ENCODE data around the gene TMEM92.
"Not testable (repeated sequence)": the region's sequence is repeated elsewhere in the genome, so short reads cannot be mapped to it uniquely, and the experiment has no call there.

The TMEM92 gene

GRCh38 chr17:50270435-50271362, 3.6 kb upstream of the TMEM92 start:
- H3K9me3 ChIP-seq (replicated peaks in 1 of 2; ENCODE audit: control insufficient read depth in 2 of 2, insufficient read depth in 1 of 2, low read depth in 1 of 2, low read length in 2 of 2), result no peaks in the 10 kb centered on the region
- no peak overlapping the region for H3K4me3 ChIP-seq (ENCODE audit: low read length in 2 of 2)
- no peaks in the 10 kb centered on the region for H3K79me1 ChIP-seq (ENCODE audit: low read depth, low read length)
- no peak overlapping the region for H4K91ac ChIP-seq (ENCODE audit: low read depth, low read length, poor library complexity)
- peak overlapping the region; percentile 95 for H3K18ac ChIP-seq (ENCODE audit: low read length)
- H2BK12ac ChIP-seq (ENCODE audit: low read length), result peak overlapping the region; percentile 67
- no peak overlapping the region for H2BK5ac ChIP-seq (ENCODE audit: low read length)
- H2AK5ac ChIP-seq (ENCODE audit: low read depth, low read length), result peak overlapping the region; percentile 87
- no CpG with 5 or more reads among the region's 21 CpGs for WGBS, 2 donors (ENCODE audit: extremely low coverage in 2 of 2, insufficient read length in 2 of 2, insufficient replicate concordance in 1 of 2)
- no peak for DNase-seq (ENCODE audit: low spot score)
- peak overlapping the region; percentile 89 for H4K8ac ChIP-seq (ENCODE audit: low read depth, low read length)
- no peak overlapping the region for H2BK15ac ChIP-seq (ENCODE audit: low read length)
- no peak overlapping the region for H3K4ac ChIP-seq (ENCODE audit: low read length)
- H3K4me1 ChIP-seq (ENCODE audit: control insufficient read depth in 2 of 2, insufficient read depth in 1 of 2, low read depth in 1 of 2, low read length in 2 of 2), result peaks cover 20 to 36% of the 10 kb centered on the region in 2 donors
- peak overlapping the region; percentile 41 for H2BK120ac ChIP-seq (ENCODE audit: low read depth, low read length)
- H2AFZ ChIP-seq (ENCODE audit: low read length), result peak overlapping the region; percentile 83
- peak overlapping the region; percentile 34 for H3K9ac ChIP-seq (ENCODE audit: low read depth, low read length, poor library complexity)
- H3K14ac ChIP-seq (ENCODE audit: low read length), result peak overlapping the region; percentile 11
- H3K27me3 ChIP-seq (ENCODE audit: control insufficient read depth in 3 of 3, insufficient read depth in 3 of 3, low read depth in 1 of 3, low read length in 3 of 3), result peaks cover 0 to 52% (median 18%) of the 10 kb centered on the region in 3 experiments
- H3K23ac ChIP-seq (ENCODE audit: low read depth, low read length, poor library complexity), result peak overlapping the region; percentile 32
- no peaks in the 10 kb centered on the region for H3K36me3 ChIP-seq (replicated peaks in 1 of 2; ENCODE audit: control insufficient read depth in 2 of 2, insufficient read depth in 2 of 2, low read length in 2 of 2)
- no peak overlapping the region for H3K4me2 ChIP-seq (ENCODE audit: insufficient read depth, low read length, poor library complexity, severe bottlenecking)
- H3K27ac ChIP-seq (replicated peaks; ENCODE audit: low read length), result no peak overlapping the region

- not testable (repeated sequence) for H3K79me1 ChIP-seq (ENCODE audit: low read depth, low read length); H2AK5ac ChIP-seq (ENCODE audit: low read depth, low read length); H2BK5ac ChIP-seq (ENCODE audit: low read length); H2AFZ ChIP-seq (ENCODE audit: low read length); H3K4me3 ChIP-seq (ENCODE audit: low read length in 2 of 2); H3K4ac ChIP-seq (ENCODE audit: low read length); H3K9ac ChIP-seq (ENCODE audit: low read depth, low read length, poor library complexity); DNase-seq (ENCODE audit: low spot score); H4K8ac ChIP-seq (ENCODE audit: low read depth, low read length); H3K9me3 ChIP-seq (replicated peaks in 1 of 2; ENCODE audit: control insufficient read depth in 2 of 2, insufficient read depth in 1 of 2, low read depth in 1 of 2, low read length in 2 of 2); H3K36me3 ChIP-seq (replicated peaks in 1 of 2; ENCODE audit: control insufficient read depth in 2 of 2, insufficient read depth in 2 of 2, low read length in 2 of 2); H3K23ac ChIP-seq (ENCODE audit: low read depth, low read length, poor library complexity); H2BK120ac ChIP-seq (ENCODE audit: low read depth, low read length); H3K18ac ChIP-seq (ENCODE audit: low read length); H3K4me2 ChIP-seq (ENCODE audit: insufficient read depth, low read length, poor library complexity, severe bottlenecking); H3K14ac ChIP-seq (ENCODE audit: low read length); H4K91ac ChIP-seq (ENCODE audit: low read depth, low read length, poor library complexity); H2BK12ac ChIP-seq (ENCODE audit: low read length); H2BK15ac ChIP-seq (ENCODE audit: low read length); H3K27ac ChIP-seq (replicated peaks; ENCODE audit: low read length)
- Histone ChIP-seq H3K27me3 (ENCODE audit: control insufficient read depth in 3 of 3, insufficient read depth in 3 of 3, low read depth in 1 of 3, low read length in 3 of 3) (peaks cover 0 to 56% (median 18%) of the 10 kb centered on the region in 3 experiments), H3K4me1 (ENCODE audit: control insufficient read depth in 2 of 2, insufficient read depth in 1 of 2, low read depth in 1 of 2, low read length in 2 of 2) (peaks cover 20 to 33% of the 10 kb centered on the region in 2 donors)
- WGBS, 2 donors (ENCODE audit: extremely low coverage in 2 of 2, insufficient read length in 2 of 2, insufficient replicate concordance in 1 of 2), result no CpG with 5 or more reads among the region's 4 CpGs
Observed at GRCh38 chr17:50271363-50271750, 2.9 kb upstream of the TMEM92 start.

GRCh38 chr17:50272246-50272645, 2.0 kb upstream of the TMEM92 start:
- H3K79me1 ChIP-seq (ENCODE audit: low read depth, low read length), result no peaks in the 10 kb centered on the region
- H2BK12ac ChIP-seq (ENCODE audit: low read length), result no peak overlapping the region
- no peak overlapping the region for H3K4me3 ChIP-seq (ENCODE audit: low read length in 2 of 2)
- no peak overlapping the region for H3K4me2 ChIP-seq (ENCODE audit: insufficient read depth, low read length, poor library complexity, severe bottlenecking)
- H3K9ac ChIP-seq (ENCODE audit: low read depth, low read length, poor library complexity), result no peak overlapping the region
- no peak overlapping the region for H3K14ac ChIP-seq (ENCODE audit: low read length)
- peaks cover 0 to 61% (median 18%) of the 10 kb centered on the region in 3 experiments for H3K27me3 ChIP-seq (ENCODE audit: control insufficient read depth in 3 of 3, insufficient read depth in 3 of 3, low read depth in 1 of 3, low read length in 3 of 3)
- H3K27ac ChIP-seq (replicated peaks; ENCODE audit: low read length), result no peak overlapping the region
- WGBS, 2 donors (ENCODE audit: extremely low coverage in 2 of 2, insufficient read length in 2 of 2, insufficient replicate concordance in 1 of 2), result no CpG with 5 or more reads among the region's 7 CpGs
- H2BK120ac ChIP-seq (ENCODE audit: low read depth, low read length), result no peak overlapping the region
- H3K9me3 ChIP-seq (replicated peaks in 1 of 2; ENCODE audit: control insufficient read depth in 2 of 2, insufficient read depth in 1 of 2, low read depth in 1 of 2, low read length in 2 of 2), result no peaks in the 10 kb centered on the region
- no peak overlapping the region for H4K91ac ChIP-seq (ENCODE audit: low read depth, low read length, poor library complexity)
- peak overlapping the region; percentile 15 for H3K18ac ChIP-seq (ENCODE audit: low read length)
- H2BK15ac ChIP-seq (ENCODE audit: low read length), result peak overlapping the region; percentile 32
- H3K4ac ChIP-seq (ENCODE audit: low read length), result peak overlapping the region; percentile 71
- H4K8ac ChIP-seq (ENCODE audit: low read depth, low read length), result no peak overlapping the region
- no peak overlapping the region for H2BK5ac ChIP-seq (ENCODE audit: low read length)
- peak overlapping the region; percentile 81 for H2AFZ ChIP-seq (ENCODE audit: low read length)
- H2AK5ac ChIP-seq (ENCODE audit: low read depth, low read length), result no peak overlapping the region
- H3K23ac ChIP-seq (ENCODE audit: low read depth, low read length, poor library complexity), result no peak overlapping the region
- no peaks in the 10 kb centered on the region for H3K36me3 ChIP-seq (replicated peaks in 1 of 2; ENCODE audit: control insufficient read depth in 2 of 2, insufficient read depth in 2 of 2, low read length in 2 of 2)
- H3K4me1 ChIP-seq (ENCODE audit: control insufficient read depth in 2 of 2, insufficient read depth in 1 of 2, low read depth in 1 of 2, low read length in 2 of 2), result peaks cover 20 to 32% of the 10 kb centered on the region in 2 donors
- DNase-seq (ENCODE audit: low spot score), result no peak
